T-helper 1 cell treated with Interleukin-12 subunit alpha and Interleukin-12 subunit beta and Interleukin-4 antibody, amounts not matched to agents 30 ng/mL and 1 ng/mL, for 36 hours (primary cell): ENCODE data around the gene MUC5B. TPM values are rescaled to one million over a fixed set of nuclear protein-coding genes. Genes with fewer than 3 reads are reported as not detected.

ENCODE experiments used
- intact Hi-C: fragments of 100-400 bp; cut with micrococcal nuclease; formaldehyde crosslinking; loops from one replicate; pipeline ENCODE4 v1.15.1; 2024
- total RNA-seq: library from RNA; stranded (reverse); gene quantifications from 2 replicates; pipeline ENCODE4 v1.2.3, GENCODE V29; 2022

MUC5B gene
- total RNA-seq, 1 donor from 2014 or later = not detected

DNA sequence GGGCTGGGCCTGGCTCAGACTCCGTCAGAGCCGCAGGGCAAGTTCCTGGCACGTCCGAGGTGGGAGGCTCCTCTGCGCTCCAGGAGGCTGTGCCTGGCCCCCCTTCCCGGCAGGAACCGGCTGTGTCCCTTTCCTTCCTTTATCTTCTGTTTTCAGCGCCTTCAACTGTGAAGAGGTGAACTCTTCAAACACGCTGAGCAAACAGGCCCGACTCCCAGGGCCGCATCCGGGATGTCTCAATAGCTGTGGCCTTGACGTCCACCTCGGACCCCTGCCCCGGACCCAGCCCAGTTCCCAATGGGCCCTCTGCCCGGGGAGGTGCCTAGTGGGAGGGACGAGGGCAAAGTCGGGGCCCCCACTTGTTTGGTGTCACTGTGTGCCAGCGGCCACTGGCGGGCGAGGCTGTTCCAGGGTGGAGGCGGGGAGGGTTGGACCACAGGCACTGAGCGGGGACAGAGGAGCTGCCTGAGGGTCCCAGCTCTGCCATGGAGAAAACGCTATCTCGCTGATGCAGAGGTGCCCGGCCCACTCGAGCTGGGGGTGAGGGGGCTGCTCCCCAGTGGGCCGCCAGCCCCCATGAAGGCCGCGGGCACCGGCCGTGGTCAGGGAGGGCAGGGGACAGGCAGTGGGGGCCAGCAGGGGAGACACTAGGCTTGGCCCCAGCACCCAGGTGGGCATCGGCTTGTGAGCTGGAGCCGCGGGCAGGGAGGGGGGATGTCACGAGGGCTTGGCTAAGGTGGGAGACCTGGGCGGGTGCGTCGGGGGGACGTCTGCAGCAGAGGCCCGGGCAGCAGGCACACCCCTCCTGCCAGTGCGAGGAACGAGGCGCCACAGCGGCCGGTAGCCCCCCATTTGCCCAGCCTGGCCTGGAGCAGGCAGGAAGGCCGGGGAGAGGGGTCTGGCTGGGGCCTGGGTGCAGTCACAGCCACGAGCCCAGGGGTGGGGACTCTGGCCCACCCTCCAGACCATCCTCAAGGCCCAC is 2.7 kb upstream of the MUC5B start:
- intact Hi-C loops = no loop called here

DNA sequence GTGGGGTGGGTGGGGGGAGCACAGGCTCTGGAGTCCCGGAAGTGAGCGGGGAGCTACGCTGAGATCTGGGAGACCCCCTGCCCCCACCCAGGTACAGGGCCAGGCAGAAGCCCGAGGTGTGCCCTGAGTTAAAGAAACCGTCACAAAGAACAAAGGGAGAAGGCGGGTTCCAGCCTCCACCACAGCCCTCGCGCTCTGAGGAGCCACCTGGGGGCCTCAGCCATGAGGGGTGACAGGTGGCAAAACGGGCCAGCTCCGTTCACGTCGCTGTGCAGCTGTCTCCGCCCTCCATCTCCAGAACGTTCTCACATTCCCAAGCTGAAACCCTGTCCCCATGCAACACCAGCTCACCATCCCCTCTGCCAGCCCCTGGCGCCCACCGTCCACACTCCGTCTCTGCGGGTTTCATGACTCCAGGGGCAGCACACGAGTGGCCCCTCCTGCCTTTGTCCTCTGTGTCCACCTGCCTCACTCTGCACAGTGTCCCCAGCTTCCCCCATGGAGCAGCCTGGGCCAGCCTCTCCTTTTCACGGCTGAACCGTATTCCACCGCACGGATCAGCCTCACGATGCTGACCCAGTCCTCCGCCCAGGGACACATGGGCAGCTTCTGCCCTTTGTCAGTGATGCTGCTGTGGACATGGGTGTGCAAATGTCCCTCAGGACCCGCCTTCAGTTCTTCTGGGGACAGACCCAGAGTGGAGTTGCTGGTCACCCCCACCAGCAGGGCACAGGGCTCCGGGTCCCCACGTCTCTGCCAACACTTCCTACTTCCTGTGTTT is 1.7 kb upstream of the MUC5B start:
- intact Hi-C loops = no loop called here

- intact Hi-C loops = no loop called here
Measured at GRCh38 chr11:1221848-1222311, 986 bp upstream of the MUC5B start.

DNA sequence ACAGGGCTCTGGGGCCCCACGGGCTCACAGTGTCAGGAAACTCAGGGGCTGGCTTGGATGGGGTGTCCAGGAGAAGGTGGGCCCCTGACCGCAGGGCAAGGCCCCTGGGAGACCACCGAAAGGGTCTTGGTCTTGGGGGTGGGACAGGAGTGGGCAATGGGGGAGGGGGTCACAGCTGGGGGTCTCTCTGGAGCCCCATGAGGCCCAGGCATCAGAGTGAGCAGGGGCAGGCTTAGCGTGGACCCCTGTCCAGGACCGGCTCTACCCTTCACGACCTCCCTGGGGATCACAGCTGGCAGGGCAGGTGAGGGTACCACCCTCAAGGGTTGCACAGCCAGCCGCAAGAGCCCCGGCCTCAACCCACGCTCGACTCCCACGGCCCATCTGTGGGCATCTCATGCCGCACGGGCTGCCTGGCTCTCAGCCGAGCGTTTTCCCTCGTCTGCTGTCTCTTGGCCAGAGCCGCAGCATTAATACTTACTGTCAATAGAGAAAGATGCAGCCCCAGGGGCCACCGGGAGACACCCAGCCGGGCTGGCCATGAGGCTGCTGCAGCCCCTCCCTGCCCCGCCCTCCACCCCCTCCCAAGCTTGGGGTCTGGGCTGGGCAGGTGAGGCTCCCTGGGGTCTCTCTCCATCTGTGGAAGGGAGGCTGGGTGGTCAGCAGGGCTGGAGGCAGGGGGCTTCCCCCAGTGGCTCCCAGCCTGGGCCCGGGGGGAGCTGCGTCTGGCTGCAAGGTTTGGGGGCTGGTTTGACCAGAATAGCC is 662 bp downstream of the MUC5B start:
- intact Hi-C loops = no loop called here

- intact Hi-C loops = no loop called here
Measured at GRCh38 chr11:1224111-1224490, 1.2 kb downstream of the MUC5B start.

DNA sequence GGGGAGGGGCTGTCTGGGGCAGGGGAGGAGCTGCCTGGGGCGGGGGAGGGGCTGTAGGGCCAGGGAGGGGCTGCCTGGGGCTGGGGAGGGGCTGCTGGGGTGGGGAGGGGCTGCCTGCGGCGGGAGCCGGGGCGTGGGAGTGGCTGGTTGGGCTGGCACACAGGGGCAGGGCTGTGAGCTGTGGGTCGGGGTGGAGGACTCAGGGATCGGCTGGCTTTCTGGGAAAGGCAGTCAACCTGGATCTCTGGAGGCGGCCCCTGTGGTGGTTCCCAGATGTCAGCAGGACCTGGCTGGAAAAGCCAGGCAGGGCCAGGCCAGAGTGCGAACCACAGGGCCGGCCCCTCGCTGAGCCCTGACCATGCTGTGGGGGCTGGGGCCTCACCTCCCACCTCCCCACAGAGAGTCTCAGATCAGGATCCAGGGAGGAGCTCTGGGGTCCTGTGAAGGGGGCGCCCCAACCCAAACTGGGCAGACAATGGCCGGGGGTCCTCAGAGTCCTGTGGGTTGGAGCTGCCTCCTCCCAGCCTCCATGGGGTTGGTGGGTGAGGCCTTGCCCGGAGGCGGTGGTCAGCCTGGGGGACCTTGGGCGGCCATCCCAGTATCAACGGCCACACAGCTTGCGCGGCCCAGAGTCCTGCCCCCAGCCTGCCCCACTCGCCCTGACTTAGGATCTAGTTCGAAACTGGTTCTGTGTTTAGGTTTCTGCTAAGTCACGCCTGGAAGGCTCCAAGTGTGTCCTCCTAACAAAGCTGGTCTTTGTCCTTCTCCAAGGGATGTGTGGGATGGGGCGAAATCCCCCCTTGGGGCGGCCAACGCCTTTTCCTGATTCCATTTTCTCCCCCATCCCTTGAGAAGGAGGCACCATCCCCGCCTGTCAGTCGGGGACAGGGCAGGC is 1.9 kb downstream of the MUC5B start:
- intact Hi-C loops = no loop called here

GRCh38 chr11:1225386-1226225 is 2.7 kb downstream of the MUC5B start:
- intact Hi-C loops = no loop called here

GRCh38 chr11:1226226-1226985 is 3.5 kb downstream of the MUC5B start:
- intact Hi-C loops = no loop called here

- intact Hi-C loops = no loop called here
Measured at GRCh38 chr11:1226986-1227550, 4.2 kb downstream of the MUC5B start.

GRCh38 chr11:1227551-1228100 is 4.8 kb downstream of the MUC5B start:
- intact Hi-C loops = no loop called here

- intact Hi-C loops = no loop called here
Measured at GRCh38 chr11:1228101-1228821, 5.4 kb downstream of the MUC5B start.

GRCh38 chr11:1228921-1229451 is 6.1 kb downstream of the MUC5B start:
- intact Hi-C loops = no loop called here

DNA sequence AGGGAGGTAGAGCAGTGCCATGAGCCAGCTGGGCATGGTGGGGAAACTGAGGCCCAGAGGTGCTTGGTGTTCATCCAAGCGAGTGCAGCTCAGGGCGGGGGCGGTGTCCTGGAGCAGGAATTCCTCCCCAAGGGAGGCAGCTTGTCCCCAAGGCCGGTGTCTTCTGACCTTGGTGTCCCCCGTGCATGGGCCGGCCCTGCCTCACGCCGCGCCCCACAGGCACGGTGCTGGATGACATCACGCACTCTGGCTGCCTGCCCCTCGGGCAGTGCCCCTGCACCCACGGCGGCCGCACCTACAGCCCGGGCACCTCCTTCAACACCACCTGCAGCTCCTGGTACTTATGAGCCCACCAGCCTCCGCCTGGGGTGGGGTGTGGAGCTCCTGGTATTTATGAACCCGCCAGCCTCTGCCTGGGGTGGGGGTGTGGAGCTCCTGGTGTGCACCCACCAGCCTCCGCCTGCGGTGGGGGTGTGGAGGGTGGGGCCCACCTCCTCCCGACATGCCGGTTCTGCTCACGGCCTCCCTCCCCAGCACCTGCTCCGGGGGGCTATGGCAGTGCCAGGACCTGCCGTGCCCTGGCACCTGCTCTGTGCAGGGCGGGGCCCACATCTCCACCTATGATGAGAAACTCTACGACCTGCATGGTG is 6.7 kb downstream of the MUC5B start:
- intact Hi-C loops = no loop called here

- intact Hi-C loops = no loop called here
Measured at GRCh38 chr11:1230121-1230455, 7.2 kb downstream of the MUC5B start.

DNA sequence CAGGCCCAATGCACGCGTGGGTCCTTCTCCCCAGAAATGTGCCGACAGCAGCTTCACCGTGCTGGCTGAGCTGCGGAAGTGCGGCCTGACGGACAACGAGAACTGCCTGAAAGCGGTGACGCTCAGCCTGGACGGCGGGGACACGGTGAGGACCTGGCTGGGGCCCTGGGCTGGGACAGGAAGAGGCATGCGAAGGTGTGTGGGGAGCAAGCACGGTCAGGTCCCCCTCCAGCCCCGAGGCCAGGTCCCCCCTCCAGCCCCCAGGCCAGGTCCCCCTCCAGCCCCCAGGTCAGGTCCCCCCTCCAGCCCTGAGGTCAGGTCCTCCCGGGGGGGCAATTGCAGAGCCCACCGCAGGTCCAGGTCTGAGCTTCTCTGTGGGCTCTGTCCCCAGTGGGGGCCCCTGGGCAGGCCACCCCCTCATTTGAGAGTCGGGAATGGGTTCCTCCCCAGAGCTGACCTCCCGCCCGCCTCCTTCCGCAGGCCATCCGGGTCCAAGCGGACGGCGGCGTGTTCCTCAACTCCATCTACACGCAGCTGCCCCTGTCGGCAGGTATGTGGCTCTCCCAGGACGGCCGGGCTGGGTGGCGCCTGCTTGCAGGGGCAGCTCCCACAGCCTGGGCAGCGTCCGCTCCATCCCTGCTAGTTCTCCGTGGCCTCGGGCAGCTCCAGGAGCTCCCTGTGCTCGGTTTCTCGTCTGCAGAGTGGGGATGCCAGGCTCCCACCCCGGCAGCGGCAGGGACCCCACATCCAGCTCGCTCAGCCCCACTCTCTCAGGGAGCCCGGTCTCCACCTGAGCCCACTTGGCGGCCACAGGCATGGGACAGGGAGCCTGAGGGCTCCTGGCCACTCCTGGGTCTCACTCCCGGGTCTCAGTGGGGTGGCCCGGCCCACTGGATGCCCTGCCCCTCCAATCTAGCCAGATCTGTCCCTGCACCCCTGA is 7.9 kb downstream of the MUC5B start:
- intact Hi-C loops = no loop called here
